Adrenal gland (tissue), 12 donors: Measurements from ENCODE around the gene ACADL. TPM values are rescaled to one million over a fixed set of nuclear protein-coding genes. Genes with fewer than 3 reads are reported as not detected.
"Not testable (repeated sequence)": the region's sequence is repeated elsewhere in the genome, so short reads cannot be mapped to it uniquely, and the experiment has no call there.

ENCODE experiments used
- DNase-seq, 7 donors: peaks; one replicate each; pipeline ENCODE4 v3.0.0-alpha.2; 2019 to 2020
- H3K27ac ChIP-seq, 5 donors: fragments of 200-600 bp; sonication (generic) in 4 of 5; 1 replicate in 3 of 5; 2 replicates in 2 of 5; pipeline versions ENCODE4 v1.5.1 to v1.8.0; 2016 to 2020; ENCODE audit warnings: mild to moderate bottlenecking in 1 of 5
- H3K27me3 ChIP-seq: fragments of 200-600 bp; 2 replicates; pipeline ENCODE4 v1.8.0; 2021
- H3K36me3 ChIP-seq, 2 donors: fragments of 200-600 bp; replicated peaks in 1 of 2; 1 replicate in 1 of 2; 2 replicates in 1 of 2; pipeline versions ENCODE4 v1.5.1 to v1.8.0; 2018 to 2022
- H3K4me1 ChIP-seq, 2 donors: fragments of 200-600 bp; replicated peaks in 1 of 2; 1 replicate in 1 of 2; 2 replicates in 1 of 2; pipeline versions ENCODE4 v1.5.1 to v1.8.0; 2018 to 2021
- H3K4me3 ChIP-seq, 4 donors: fragments of 200-600 bp; sonication (generic) in 3 of 4; one replicate each; pipeline ENCODE4 v1.5.1; 2016 to 2018
- H3K9me3 ChIP-seq, 3 donors: fragments of 200-600 bp; sonication (generic) in 1 of 3; replicated peaks in 1 of 3; 1 replicate in 2 of 3; 2 replicates in 1 of 3; pipeline versions ENCODE4 v1.5.1 to v1.8.0; 2016 to 2021
- CTCF ChIP-seq, 6 experiments: fragments of 450-650 bp in 4 of 6; fragments of 200-600 bp in 2 of 6; sonication (generic) in 1 of 6; IDR thresholded peaks; 1 replicate in 5 of 6; 2 replicates in 1 of 6; pipeline versions ENCODE4 v1.5.1 to v1.8.0; 2016 to 2021; ENCODE audit warnings: antibody characterized with exemption in 6 of 6, mild to moderate bottlenecking in 2 of 6, moderate library complexity in 1 of 6
- POLR2A ChIP-seq, 2 donors: fragments of 450-650 bp; IDR thresholded peaks; one replicate each; pipeline ENCODE4 v1.6.1; 2017; ENCODE audit warnings: antibody characterized with exemption in 2 of 2, mild to moderate bottlenecking in 2 of 2, moderate library complexity in 1 of 2
- WGBS, 4 donors: extraction: QIAGEN DNeasy Blood & Tissue Kit in 2 of 4; methylation state at CpG; one replicate each; pipeline versions ENCODE4 v1.1.5 to v1.1.7; 2013 to 2017; 5-methylcytosine and 5-hydroxymethylcytosine counted together
- intact Hi-C, 2 donors: fragments of 100-400 bp; cut with DNase I; formaldehyde crosslinking; loops; one replicate each; pipeline versions ENCODE4 v1.14.1 to v1.15.0; 2022 to 2023
- polyA plus RNA-seq, 3 donors: library from polyadenylated mRNA; stranded (reverse); fragments of 200-250 nt in 2 of 3; fragments of 350-450 nt in 1 of 3; fragmentation: Illumina TruSeq in 1 of 3; extraction: RNeasy Lipid Tissue Mini Kit (QIAGEN cat#74804) in 1 of 3; gene quantifications; one replicate each; pipeline ENCODE4 v1.2.3, GENCODE V29; 2013 to 2014
- total RNA-seq, 9 donors: library from RNA; depleted of rRNA in 4 of 9; stranded (reverse); fragments of >200 nt in 4 of 9; fragments of 120-200 nt in 1 of 9; fragmentation: NEBNext Ultra II Directional in 1 of 9; extraction: Animal tissue kit (Norgen Biotek cat#: 25700) in 1 of 9; gene quantifications; one replicate each; pipeline versions ENCODE4 v1.1.0 to v1.2.4, GENCODE V29; 2013 to 2023
- donor health status: healthy with polysubstance abuse.
- donor health status: Bipolar disorder and iron deficiency.
- donor health status: DM: yes; HTN: yes; CAD: no.
- donor health status: DM: no; HTN: no; CAD: no.
- donor health status: DM: no; HTN: no; CAD: no.
- donor health status: DM: yes; HTN: yes; CAD: no.

ACADL gene
- total and polyA plus RNA-seq, 12 donors: 0.06 to 5.4 (median 1.1) TPM; not detected in 1

GRCh38 chr2:210180477-210180876 is 44.8 kb downstream of the ACADL start:
- no peak for TF ChIP-seq POLR2A (IDR thresholded peaks at IDR 0.05)
- TF ChIP-seq CTCF (IDR thresholded peaks at IDR 0.05): no peak

GRCh38 chr2:210179351-210179990 is 45.8 kb downstream of the ACADL start:
- Histone ChIP-seq H3K4me1 (no peaks in the 10 kb centered on the region), H3K27me3 (no peaks in the 10 kb centered on the region), H3K27ac (no peak overlapping the region), H3K4me3 (no peak overlapping the region), H3K36me3 (no peaks in the 10 kb centered on the region), H3K9me3 (no peaks in the 10 kb centered on the region)
- no peak for DNase-seq
- intact Hi-C loops: no loop called here
- TF ChIP-seq POLR2A (IDR thresholded peaks at IDR 0.05): no peak
- no peak for TF ChIP-seq CTCF (IDR thresholded peaks at IDR 0.05)

More at GRCh38 chr2:210180477-210180876, 44.8 kb downstream of the ACADL start:
- H3K36me3 ChIP-seq: no peaks in the 10 kb centered on the region
- H3K4me1 ChIP-seq: no peaks in the 10 kb centered on the region
- intact Hi-C loops: no loop called here
- WGBS, 4 donors: 93 to 100% (median 100%) methylated on average over 1 of the region's 1 CpG
- H3K4me3 ChIP-seq: no peak overlapping the region
- H3K27ac ChIP-seq: no peak overlapping the region
- H3K9me3 ChIP-seq: no peaks in the 10 kb centered on the region
- DNase-seq: no peak
- H3K27me3 ChIP-seq: no peaks in the 10 kb centered on the region

GRCh38 chr2:210177769-210178168 is 47.5 kb downstream of the ACADL start:
- H3K4me1 ChIP-seq: no peaks in the 10 kb centered on the region
- no peak for DNase-seq
- intact Hi-C loops: no loop called here
- H3K27me3 ChIP-seq: no peaks in the 10 kb centered on the region
- H3K9me3 ChIP-seq: no peaks in the 10 kb centered on the region
- 86 to 100% (median 91%) methylated on average over 1 of the region's 1 CpG for WGBS, 4 donors
- no peak overlapping the region for H3K27ac ChIP-seq
- no peaks in the 10 kb centered on the region for H3K36me3 ChIP-seq
- TF ChIP-seq CTCF (IDR thresholded peaks at IDR 0.05): no peak
- no peak overlapping the region for H3K4me3 ChIP-seq

GRCh38 chr2:210177115-210177514 is 48.1 kb downstream of the ACADL start:
- 92 to 100% (median 94%) methylated on average over 1 of the region's 1 CpG for WGBS, 4 donors
- H3K9me3 ChIP-seq, intact Hi-C loops, H3K27ac ChIP-seq, H3K27me3 ChIP-seq, DNase-seq, H3K36me3 ChIP-seq, H3K4me1 ChIP-seq, H3K4me3 ChIP-seq: not testable (repeated sequence)

GRCh38 chr2:210174086-210174485 is 51.2 kb downstream of the ACADL start:
- H3K4me1 ChIP-seq: peaks cover 0 to 6% of the 10 kb centered on the region in 2 donors
- DNase-seq: no peak
- intact Hi-C loops: no loop called here
- no peaks in the 10 kb centered on the region for H3K27me3 ChIP-seq
- H3K36me3 ChIP-seq: no peaks in the 10 kb centered on the region
- no peak overlapping the region for H3K4me3 ChIP-seq
- TF ChIP-seq CTCF (IDR thresholded peaks at IDR 0.05) (no peak), POLR2A (IDR thresholded peaks at IDR 0.05) (no peak)
- H3K27ac ChIP-seq: no peak overlapping the region
- no peaks in the 10 kb centered on the region for H3K9me3 ChIP-seq
